Measurements from ENCODE around the gene SPACA4. TPM values are rescaled to one million over a fixed set of nuclear protein-coding genes. Genes with fewer than 3 reads are reported as not detected.

Gene SPACA4
- total and polyA plus RNA-seq, 4 experiments from 2014 or later, result not detected

GRCh38 chr19:48614436-48615230 is 8.1 kb downstream of the SPACA4 start, which contains the start of gene FAM83E:
Gene FAM83E (minus strand): TSS chr19:48615076. CDS start chr19:48613372, 1,704 bp downstream.
- Mint-ChIP-seq H3K27me3 (no peaks in the 10 kb centered on the region), H3K27ac (peak within 1 kb of the TSS in 2 of 7 donors; percentile 35 to 51), H3K9me3 (peaks cover 0 to 2% (median 0%) of the 10 kb centered on the region in 8 donors), H3K4me1 (peaks cover 10 to 48% (median 28%) of the 10 kb centered on the region in 4 donors), H3K4me3 (peak within 1 kb of the TSS in 4 of 8 donors; percentile 12 to 43 (median 32)), H3K36me3 (peaks cover 23 to 51% of the 10 kb centered on the region in 2 donors)
- Histone ChIP-seq H3K4me1 (ENCODE audit: insufficient read depth, low read length) (peaks cover 31% of the 10 kb centered on the region), H3K36me3 (ENCODE audit: insufficient read depth, low read length) (peaks cover 35% of the 10 kb centered on the region), H3K9me3 (ENCODE audit: control insufficient read depth in 1 of 2, low read length in 2 of 2) (no peaks in the 10 kb centered on the region), H3K27ac (ENCODE audit: low read depth, low read length) (no peak within 1 kb of the TSS), H3K27me3 (ENCODE audit: insufficient read depth, low read length) (no peaks in the 10 kb centered on the region), H3K4me3 (ENCODE audit: low read length in 2 of 2) (no peak within 1 kb of the TSS)
- CTCF ChIA-PET (ENCODE audit: partially characterized antibody), result interaction anchor here (2.0 kb wide), 1 partner anchor 26 kb away, joined by 8 read pairs; no protein-coding TSS in a partner anchor
- intact Hi-C loops (cut with micrococcal nuclease), result loop anchor here (5.0 kb wide), 1 partner anchor 98 kb away; no protein-coding TSS in a partner anchor
- POLR2A ChIA-PET (ENCODE audit: partially characterized antibody), result interaction anchor here (0.9 to 5.6 kb wide), 7 partner anchors 9 to 32 kb away, joined by 3 to 70 read pairs (median 4); partner anchors contain the start of genes CA11 and DBP
- DNase-seq, result no peak

GRCh38 chr19:48615231-48616040 is 8.9 kb downstream of the SPACA4 start:
- no peaks in the 10 kb centered on the region for H3K27me3 Mint-ChIP-seq
- CTCF ChIA-PET (ENCODE audit: partially characterized antibody), result interaction anchor here (2.0 kb wide), 1 partner anchor 26 kb away, joined by 8 read pairs; no protein-coding TSS in a partner anchor

GRCh38 chr19:48616041-48616436 is 9.5 kb downstream of the SPACA4 start:
- POLR2A ChIA-PET (ENCODE audit: partially characterized antibody), result interaction anchor here (1.1 to 5.6 kb wide), 8 partner anchors 7 to 135 kb away, joined by 3 to 70 read pairs (median 8); partner anchors contain the start of genes CA11 and DBP
- Mint-ChIP-seq H3K9me3 (peaks cover 0 to 2% (median 0%) of the 10 kb centered on the region in 8 donors), H3K27ac (peak overlapping the region; percentile 84 to 99 (median 98)), H3K4me3 (peak overlapping the region in 7 of 8 donors; percentile 69 to 98 (median 74)), H3K4me1 (peaks cover 15 to 55% (median 34%) of the 10 kb centered on the region in 4 donors), H3K36me3 (peaks cover 23 to 57% of the 10 kb centered on the region in 2 donors), H3K27me3 (no peaks in the 10 kb centered on the region)
- no peak overlapping the region for H3K4me3 ChIP-seq (ENCODE audit: low read length in 2 of 2)
- H3K4me1 ChIP-seq (ENCODE audit: insufficient read depth, low read length), result peaks cover 39% of the 10 kb centered on the region
- CTCF ChIA-PET (ENCODE audit: partially characterized antibody), result interaction anchor here (2.0 kb wide), 1 partner anchor 27 kb away, joined by 8 read pairs; no protein-coding TSS in a partner anchor
- DNase-seq, result peak in 1 of 5 donors; percentile 50
- intact Hi-C loops (cut with micrococcal nuclease), result loop anchor here (5.0 kb wide), 1 partner anchor 96 kb away; no protein-coding TSS in a partner anchor
- H3K27ac ChIP-seq (ENCODE audit: low read depth, low read length), result peak overlapping the region; percentile 88
- H3K9me3 ChIP-seq (ENCODE audit: control insufficient read depth in 1 of 2, low read length in 2 of 2), result no peaks in the 10 kb centered on the region
- H3K36me3 ChIP-seq (ENCODE audit: insufficient read depth, low read length), result peaks cover 35% of the 10 kb centered on the region
- no peaks in the 10 kb centered on the region for H3K27me3 ChIP-seq (ENCODE audit: insufficient read depth, low read length)

More at GRCh38 chr19:48615231-48616040, 8.9 kb downstream of the SPACA4 start:
- H3K36me3 ChIP-seq (ENCODE audit: insufficient read depth, low read length), result peaks cover 35% of the 10 kb centered on the region
- no peaks in the 10 kb centered on the region for H3K9me3 ChIP-seq (ENCODE audit: control insufficient read depth in 1 of 2, low read length in 2 of 2)
- Mint-ChIP-seq H3K27ac (peak overlapping the region in 1 of 7 donors; percentile 35), H3K36me3 (peaks cover 23 to 57% of the 10 kb centered on the region in 2 donors), H3K4me1 (peaks cover 15 to 55% (median 34%) of the 10 kb centered on the region in 4 donors), H3K4me3 (peak overlapping the region in 4 of 8 donors; percentile 12 to 36 (median 22)), H3K9me3 (peaks cover 0 to 2% (median 0%) of the 10 kb centered on the region in 8 donors)
- H3K4me3 ChIP-seq (ENCODE audit: low read length in 2 of 2), result no peak overlapping the region
- H3K4me1 ChIP-seq (ENCODE audit: insufficient read depth, low read length), result peaks cover 39% of the 10 kb centered on the region
- H3K27me3 ChIP-seq (ENCODE audit: insufficient read depth, low read length), result no peaks in the 10 kb centered on the region
- no peak overlapping the region for H3K27ac ChIP-seq (ENCODE audit: low read depth, low read length)
- DNase-seq, result peak in 1 of 5 donors; percentile 27
- POLR2A ChIA-PET (ENCODE audit: partially characterized antibody), result interaction anchor here (1.4 to 5.6 kb wide), 4 partner anchors 14 to 103 kb away, joined by 4 to 70 read pairs (median 8); partner anchors contain the start of gene DBP
- intact Hi-C loops (cut with micrococcal nuclease), result loop anchor here (5.0 kb wide), 1 partner anchor 97 kb away; no protein-coding TSS in a partner anchor

- Histone ChIP-seq H3K9me3 (ENCODE audit: control insufficient read depth in 1 of 2, low read length in 2 of 2) (no peaks in the 10 kb centered on the region), H3K27me3 (ENCODE audit: insufficient read depth, low read length) (no peaks in the 10 kb centered on the region), H3K4me1 (ENCODE audit: insufficient read depth, low read length) (peaks cover 39% of the 10 kb centered on the region), H3K4me3 (ENCODE audit: low read length in 2 of 2) (peak overlapping the region in 1 of 2 donors; percentile 81), H3K36me3 (ENCODE audit: insufficient read depth, low read length) (peaks cover 35% of the 10 kb centered on the region), H3K27ac (ENCODE audit: low read depth, low read length) (peak overlapping the region; percentile 88)
- H3K4me1 Mint-ChIP-seq, result peaks cover 17 to 58% (median 36%) of the 10 kb centered on the region in 4 donors
- peaks cover 0 to 2% (median 0%) of the 10 kb centered on the region in 8 donors for H3K9me3 Mint-ChIP-seq
- POLR2A ChIA-PET (ENCODE audit: partially characterized antibody), result interaction anchor here (0.8 to 5.6 kb wide), 10 partner anchors 7 to 226 kb away, joined by 3 to 70 read pairs (median 6); partner anchors contain the start of genes CA11, DBP and SPACA4
- peak overlapping the region; percentile 84 to 99 (median 98) for H3K27ac Mint-ChIP-seq
- no peaks in the 10 kb centered on the region for H3K27me3 Mint-ChIP-seq
- peaks cover 26 to 60% of the 10 kb centered on the region in 2 donors for H3K36me3 Mint-ChIP-seq
- CTCF ChIA-PET (ENCODE audit: partially characterized antibody), result interaction anchor here (0.6 to 2.0 kb wide), 5 partner anchors 27 to 283 kb away, joined by 3 to 8 read pairs (median 3); partner anchors contain the start of gene CA11
- intact Hi-C loops (cut with micrococcal nuclease), result loop anchor here (5.0 kb wide), 1 partner anchor 96 kb away; no protein-coding TSS in a partner anchor
- DNase-seq, result peak in 1 of 5 donors; percentile 36
- H3K4me3 Mint-ChIP-seq, result peak overlapping the region; percentile 69 to 98 (median 75)
These were observed 10.0 kb downstream of the SPACA4 start for GRCh38 chr19:48616491-48617056.

GRCh38 chr19:48617146-48617937 is 10.8 kb downstream of the SPACA4 start:
- intact Hi-C loops (cut with micrococcal nuclease), result loop anchor here (5.0 kb wide), 1 partner anchor 95 kb away; no protein-coding TSS in a partner anchor
- Histone ChIP-seq H3K27ac (ENCODE audit: low read depth, low read length) (peak overlapping the region; percentile 88), H3K9me3 (ENCODE audit: control insufficient read depth in 1 of 2, low read length in 2 of 2) (no peaks in the 10 kb centered on the region), H3K36me3 (ENCODE audit: insufficient read depth, low read length) (peaks cover 35% of the 10 kb centered on the region), H3K4me3 (ENCODE audit: low read length in 2 of 2) (peak overlapping the region; percentile 59 to 81), H3K27me3 (ENCODE audit: insufficient read depth, low read length) (no peaks in the 10 kb centered on the region), H3K4me1 (ENCODE audit: insufficient read depth, low read length) (peaks cover 39% of the 10 kb centered on the region)
- no peak for DNase-seq
- POLR2A ChIA-PET (ENCODE audit: partially characterized antibody), result interaction anchor here (0.8 to 5.6 kb wide), 17 partner anchors 8 to 284 kb away, joined by 3 to 70 read pairs (median 5); partner anchors contain the start of genes CA11, DBP and SPACA4
- H3K4me1 Mint-ChIP-seq, result peaks cover 18 to 63% (median 39%) of the 10 kb centered on the region in 4 donors
- CTCF ChIA-PET (ENCODE audit: partially characterized antibody), result interaction anchor here (0.6 to 1.3 kb wide), 5 partner anchors 9 to 284 kb away, joined by 3 to 14 read pairs (median 3); partner anchors contain the start of gene CA11
- peaks cover 27 to 63% of the 10 kb centered on the region in 2 donors for H3K36me3 Mint-ChIP-seq
- H3K4me3 Mint-ChIP-seq, result peak overlapping the region; percentile 95 to 98 (median 96)
- H3K27ac Mint-ChIP-seq, result peak overlapping the region; percentile 90 to 99 (median 98)
- H3K9me3 Mint-ChIP-seq, result peaks cover 0 to 2% (median 0%) of the 10 kb centered on the region in 8 donors
- H3K27me3 Mint-ChIP-seq, result no peaks in the 10 kb centered on the region

Measured in CD4-positive, alpha-beta memory T cell (primary cell).